ENCODE data around the gene MAN1A2.
A peak's percentile ranks its signal among the peaks of the same experiment; 100 is the strongest.
"Not testable (repeated sequence)": the region's sequence is repeated elsewhere in the genome, so short reads cannot be mapped to it uniquely, and the experiment has no call there.

MAN1A2 gene

DNA sequence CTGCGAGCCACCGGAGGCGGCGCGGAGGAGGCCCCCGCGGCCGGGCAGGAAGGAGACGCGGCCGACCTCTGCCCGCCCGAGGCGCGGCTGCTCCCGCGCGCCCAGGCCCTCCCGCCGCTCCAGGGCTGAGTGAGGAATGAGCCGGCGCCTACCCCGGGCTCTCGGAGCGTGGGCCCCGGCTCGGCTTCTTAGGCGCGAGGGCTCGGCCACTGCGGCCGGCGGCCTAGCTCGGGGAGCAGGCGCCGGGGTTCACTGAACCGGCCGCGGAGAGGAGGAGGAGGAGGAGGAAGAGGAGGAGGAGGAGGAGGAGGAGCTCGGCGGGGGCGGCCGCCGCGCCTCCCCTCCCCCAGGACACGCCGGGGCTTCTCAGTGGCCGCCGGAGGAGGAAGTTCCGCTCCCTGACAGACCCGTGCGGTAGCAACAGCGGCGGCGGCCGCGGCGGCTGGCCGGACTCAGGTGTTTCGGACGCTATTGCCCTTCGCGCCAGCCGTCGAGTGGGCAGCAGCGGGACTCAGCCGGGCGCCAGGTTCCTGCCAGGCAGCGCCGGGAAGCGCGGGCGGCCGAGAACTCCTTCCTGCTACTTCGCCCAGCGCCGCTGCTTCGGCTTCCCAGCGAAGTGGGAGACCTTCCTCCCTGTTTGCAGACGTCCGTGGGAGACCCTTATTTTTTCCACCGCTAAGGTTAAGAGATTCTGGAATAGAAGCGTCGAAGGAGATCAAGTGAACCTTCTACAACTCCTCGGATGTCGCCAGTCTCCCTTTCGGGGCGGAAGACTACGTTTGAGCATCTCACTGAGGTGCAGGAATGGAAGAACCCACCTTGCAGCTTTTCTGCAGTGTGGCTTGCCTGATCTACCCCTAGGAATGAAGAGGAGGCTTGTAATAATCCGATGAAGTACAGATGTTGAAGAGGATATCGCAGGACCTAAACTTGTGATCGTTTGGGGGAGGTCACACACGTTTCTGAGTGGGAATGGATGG, at the start of gene MAN1A2:
TSS of gene MAN1A2 (plus strand) at position 404 of the 980 bp plus-strand sequence. CDS start 735 bp downstream, outside the sequence.
- peak; percentile 54 for DNase-seq

DNA sequence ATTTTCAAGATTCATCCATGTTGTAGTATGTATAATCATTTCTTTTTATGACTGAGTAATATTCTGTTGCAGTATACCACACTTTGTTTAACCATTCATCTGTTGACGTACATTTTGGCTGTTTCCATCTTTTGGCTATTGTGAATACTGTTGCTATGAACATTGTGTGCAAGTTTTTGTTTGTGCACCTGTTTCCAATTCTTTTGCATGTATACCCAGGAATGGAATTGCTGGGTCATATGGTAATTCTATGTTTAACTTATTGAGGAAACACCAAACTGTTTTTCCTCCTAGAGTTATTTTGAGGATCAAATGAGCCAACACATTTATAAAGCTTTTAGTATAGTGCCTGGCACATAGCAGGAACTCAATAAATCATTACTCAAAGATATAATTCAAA, 49.2 kb upstream of the MAN1A2 start:
- DNase-seq: no peak

DNA sequence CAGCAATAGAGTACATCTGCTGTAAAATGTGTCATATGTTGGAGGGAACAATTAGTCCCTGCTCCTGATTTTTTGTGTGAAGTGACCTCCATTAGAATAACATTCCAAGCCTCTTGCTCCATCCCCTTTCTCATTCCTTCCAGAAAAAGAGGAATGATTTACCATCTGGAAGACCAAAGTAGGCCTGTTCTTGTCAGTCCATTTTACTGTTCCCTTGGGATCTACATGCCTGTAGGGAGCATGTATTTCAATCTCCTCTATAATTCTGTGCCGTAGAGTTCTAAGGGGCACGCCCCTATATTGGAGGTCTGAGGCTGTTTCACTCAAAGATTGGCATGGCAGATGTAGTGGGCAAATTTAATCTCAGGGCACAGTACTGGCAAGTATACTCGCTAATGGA, 48.8 kb upstream of the MAN1A2 start:
- DNase-seq: no peak

DNA sequence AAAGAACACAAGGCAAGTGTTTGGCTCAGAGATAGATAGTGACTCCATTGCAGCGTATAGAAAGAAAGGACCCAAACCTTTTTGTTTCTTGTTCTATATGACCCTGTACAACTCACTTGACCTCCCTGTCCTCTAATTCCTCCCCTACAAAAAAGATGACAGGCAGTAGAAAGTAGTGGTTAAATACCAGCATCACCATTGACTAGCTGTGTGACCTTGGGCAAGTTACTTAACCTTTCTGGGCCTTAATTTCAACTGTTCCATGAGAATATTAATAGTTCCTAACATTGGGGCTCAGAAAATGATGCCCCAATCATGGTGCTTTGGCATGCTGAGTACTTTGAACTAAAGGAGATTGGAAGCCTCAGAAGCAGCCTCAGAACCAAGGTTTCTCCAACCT, 46.7 kb upstream of the MAN1A2 start:
- no peak for DNase-seq

DNA sequence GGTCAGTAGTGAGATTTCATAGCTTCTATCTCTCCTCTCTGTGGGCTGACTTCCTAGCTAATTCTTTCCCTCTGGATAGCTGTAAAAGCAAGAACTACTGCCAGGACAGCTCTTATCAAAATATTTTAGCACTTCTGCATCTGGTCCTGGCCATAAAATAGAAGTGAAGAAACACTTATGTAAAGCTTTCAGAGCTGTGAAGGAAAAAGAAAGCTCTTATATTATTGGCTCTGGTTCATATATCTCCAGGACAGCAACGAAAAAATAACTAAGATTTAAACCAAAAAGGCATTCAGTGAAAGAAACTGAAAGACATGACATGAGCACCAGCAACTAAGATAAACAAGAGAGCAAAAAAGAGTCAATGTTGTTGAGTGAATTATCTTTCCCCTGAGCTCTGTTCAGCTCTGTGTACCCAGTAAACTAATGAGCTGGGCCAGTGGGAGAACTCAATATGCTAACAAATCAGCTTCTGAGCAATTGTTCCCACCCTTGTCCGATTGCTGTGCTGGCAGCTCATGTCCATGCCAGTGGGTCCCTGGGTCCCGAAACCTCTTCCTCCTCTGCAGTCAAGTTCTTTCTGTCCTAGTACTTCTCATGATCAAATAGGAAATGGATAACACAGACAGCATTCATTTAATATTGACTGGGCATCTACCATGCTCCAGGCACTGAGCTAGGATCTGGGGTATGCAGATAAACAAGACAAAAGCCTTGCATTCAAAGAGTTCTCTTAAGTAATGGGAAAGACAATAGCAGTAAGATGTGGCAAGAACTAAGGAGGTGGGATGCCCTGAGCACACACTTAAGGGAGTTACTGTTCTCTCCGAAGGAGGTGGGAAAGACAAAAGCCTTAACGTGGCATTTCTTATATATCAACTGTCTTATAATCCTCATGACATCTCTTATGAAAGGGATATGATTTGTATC, 45.3 kb upstream of the MAN1A2 start:
- no peak for DNase-seq

DNA sequence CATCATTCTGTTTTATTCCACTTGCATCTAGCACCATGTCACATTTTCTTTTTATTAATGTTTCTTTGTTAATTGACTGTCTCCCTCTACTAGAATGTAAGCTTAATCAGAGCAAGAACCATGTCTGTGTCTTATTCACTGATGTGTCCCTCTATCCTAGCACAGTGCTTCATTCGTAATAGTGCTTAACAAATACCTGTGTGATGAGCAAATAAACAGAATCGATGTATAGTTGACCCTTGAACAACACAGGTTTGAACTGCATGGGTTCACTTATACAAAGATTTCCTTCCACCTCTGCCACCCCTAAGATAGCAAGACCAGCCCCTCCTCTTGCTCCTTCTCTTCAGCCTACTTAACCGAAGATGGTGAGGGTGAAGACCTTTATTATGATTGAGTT, 42.9 kb upstream of the MAN1A2 start:
- no peak for DNase-seq

DNA sequence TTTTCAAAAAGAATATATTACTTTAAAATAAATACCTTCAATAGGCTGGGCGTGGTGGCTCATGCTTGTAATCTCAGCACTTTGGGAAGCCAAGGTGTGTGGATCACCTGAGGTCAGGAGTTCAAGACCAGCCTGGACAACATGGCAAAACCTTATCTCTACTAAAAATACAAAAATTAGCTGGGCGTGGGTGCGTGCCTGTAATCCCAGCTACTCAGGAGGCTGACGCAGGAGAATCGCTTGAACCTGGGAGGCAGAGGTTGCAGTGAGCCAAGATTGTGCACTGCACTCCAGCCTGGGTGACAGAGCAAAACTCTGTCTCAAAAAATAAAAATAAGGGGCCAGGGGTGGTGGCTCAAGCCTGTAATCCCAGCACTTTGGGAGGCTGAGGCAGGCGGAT, 41.2 kb upstream of the MAN1A2 start:
- DNase-seq: not testable (repeated sequence)

DNA sequence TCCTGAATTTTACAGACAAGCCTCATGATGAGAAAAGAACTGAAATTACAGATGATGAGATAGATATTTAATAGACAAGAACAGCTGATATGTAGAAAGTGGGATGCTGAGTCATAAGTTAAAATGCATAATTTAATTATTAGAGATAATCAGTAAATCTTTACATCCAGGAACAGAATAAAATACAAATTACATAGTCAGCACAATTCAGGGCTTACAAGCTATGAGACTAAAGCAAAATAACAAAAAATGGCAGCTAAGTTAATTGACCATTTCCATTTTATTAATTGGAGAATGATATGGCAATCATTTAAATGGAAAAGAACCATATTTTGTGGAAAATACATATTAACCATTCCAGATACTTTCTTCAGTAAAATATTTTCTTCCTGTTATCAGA, 40.2 kb upstream of the MAN1A2 start:
- no peak for DNase-seq

DNA sequence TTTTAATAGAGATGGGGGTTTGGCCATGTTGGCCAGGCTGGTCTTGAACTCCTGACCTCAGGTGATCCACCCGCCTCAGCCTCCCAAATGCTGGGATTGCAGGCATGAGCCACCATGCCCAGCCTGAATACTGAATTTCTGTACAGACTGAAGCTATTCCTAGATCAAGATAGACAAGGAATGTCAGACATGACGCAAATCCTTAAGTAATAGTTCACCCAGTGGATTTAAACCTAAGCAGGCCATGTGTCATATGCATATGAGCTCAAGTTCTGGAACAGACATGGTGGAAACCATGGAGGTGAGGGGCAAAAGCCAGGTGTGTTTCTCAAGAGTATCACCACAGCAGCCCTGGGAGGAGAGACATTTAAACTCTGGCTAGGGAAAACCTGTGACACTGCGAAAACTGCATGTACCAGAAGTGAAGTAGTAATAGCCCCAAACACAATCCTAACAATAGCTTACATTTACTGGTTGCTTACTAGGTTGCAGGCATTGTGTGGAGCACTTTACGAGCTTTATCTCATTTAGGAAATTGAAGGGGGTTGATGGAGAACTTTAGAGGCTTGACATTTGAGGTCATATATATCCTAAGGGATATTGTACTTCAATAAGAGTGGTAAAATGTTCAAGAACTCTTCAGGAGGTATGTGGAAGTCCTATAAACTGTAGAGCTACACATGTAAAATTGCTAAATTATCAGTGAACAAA, 31.7 kb upstream of the MAN1A2 start:
- no peak for DNase-seq

DNA sequence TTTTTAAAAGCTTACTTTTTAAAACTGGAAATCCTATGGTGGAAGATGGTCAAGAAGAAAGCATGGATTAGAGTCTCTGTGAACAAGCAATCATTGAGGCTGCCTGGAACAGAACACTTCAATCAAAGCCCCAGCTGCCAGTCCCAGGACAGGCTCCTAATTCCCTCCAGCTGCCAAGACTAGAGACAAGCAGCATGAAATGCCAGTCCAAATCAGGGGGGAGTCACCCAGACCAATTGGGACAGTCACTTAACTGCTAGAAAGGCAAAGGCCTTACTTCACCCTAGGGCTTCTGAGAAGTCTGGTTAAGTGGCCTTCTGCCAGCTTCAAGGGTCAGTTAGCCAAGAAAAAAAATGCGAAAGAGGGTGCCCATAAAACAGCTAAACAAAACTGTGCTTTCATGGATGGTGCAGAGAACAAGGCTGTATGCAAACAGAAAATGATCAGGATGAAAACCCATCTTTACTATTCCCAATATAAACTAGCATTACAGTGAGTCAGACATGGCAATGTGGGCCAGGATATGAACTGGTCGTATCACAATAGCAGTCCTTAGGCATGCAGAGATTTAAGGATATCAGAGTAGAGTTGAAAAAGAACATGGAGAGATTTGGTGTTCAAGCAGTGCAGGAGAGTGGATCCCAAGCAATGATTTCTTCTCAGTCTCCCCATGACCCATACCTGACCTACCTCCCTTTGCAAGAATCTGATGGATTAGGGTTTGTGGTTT, 31.0 kb upstream of the MAN1A2 start:
- DNase-seq: no peak

DNA sequence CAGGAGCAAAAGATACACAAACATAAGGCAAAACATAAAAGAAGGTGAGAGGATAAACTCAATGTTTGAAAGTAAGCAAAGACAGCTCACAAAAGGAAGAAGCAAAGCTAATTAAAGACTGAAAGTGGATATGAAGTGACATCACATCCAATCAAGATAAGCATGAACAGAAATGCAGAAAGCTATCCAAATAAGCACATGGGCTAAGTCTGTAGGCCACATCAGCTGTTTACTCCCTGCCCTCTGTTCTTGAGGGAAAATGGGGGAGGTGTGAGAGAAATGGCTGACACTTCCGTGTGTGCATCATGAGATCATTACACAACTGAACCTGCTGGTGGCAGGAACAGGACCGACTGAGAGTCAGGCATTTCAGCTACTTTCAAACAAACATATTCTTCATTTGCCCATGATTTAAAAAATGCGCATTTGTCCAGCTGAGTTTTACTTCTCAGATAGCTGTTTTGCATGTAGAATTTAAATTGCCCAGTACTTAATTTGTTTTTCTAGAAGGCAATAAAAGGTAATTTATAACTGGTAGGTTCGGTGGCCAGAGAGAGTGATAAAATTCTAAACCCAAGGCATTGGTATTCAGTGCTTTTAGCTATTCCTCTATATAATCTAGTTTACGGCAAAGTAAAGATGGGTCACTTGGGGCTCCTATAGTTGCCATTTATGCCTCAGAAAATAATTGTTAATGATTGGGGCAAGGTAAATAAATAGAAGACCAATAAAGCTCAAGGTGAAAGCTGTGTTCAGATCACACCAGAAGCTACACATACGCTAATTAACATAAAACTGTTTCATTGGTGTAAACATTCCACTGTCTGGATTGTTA, 27.2 kb upstream of the MAN1A2 start:
- DNase-seq: peak; percentile 13

DNA sequence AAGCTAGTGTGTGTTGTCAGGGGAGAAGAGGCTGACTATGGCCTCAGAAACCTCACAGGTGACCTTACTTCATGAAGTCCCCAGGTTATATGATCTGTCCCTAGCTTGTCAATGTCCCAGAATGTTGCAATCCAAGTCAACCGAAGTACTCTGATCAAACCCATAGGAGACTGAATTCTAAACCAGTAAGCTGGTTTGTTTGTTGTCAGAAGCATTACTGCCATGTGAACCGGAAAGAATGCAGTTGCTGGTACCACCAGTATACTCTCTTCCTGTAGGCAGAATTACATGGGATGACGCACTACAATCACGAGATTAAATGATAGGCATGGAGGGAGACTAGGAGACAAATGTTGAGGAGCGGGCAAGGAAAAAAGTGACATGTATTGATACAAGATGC, 26.1 kb upstream of the MAN1A2 start:
- DNase-seq: no peak

DNA sequence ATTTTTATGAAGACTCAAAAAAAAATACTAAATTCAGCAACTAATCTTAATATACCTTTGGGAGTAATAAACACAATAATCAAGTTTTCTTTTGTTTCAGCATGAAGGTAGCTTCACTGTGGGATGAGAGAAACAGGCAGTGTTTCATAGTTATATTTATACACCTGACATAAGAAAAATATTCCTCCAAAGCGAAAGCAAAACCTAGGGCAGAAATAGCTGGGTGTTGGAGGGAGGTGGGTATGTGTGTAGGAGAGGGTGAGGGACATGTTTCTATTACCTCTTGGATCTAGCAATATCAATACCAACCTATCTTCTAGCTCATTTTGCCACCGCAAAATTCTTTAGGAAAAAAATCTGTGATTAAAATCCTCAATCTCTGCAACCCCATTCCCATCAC, 24.9 kb upstream of the MAN1A2 start:
- no peak for DNase-seq

DNA sequence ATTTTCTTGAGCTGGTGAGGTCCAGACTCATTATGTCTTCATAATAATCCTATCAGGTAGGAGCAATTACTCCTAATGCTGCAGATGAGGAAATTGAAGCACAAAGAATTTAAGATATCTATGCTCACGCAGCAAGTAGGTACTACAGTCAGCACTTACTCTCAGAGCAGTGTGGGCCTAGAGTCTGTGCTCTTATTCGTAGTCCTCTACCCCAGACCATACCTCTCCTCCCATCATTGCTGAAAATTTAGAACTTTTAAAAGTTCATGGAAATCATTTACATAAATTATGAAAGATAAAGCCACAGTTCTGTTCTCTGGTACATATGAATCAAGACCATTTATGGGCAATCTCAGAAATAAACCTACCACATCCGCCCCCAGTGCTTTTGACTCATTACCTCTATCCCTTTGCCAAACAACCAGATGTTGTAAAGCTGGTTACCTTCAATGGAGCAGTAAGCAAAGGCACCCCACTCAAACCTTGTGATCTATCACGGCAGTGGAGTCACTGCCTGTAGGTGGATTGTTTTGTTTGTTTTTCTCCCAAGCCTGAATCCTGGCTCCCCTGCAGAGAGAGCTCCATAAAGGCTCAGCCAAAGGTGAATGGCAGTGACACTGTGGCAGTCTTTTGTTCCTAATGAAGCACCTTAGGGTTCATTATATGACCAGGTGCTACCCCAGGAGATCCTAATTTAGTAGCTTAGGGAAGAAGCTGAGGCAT, 20.9 kb upstream of the MAN1A2 start:
- DNase-seq: no peak

DNA sequence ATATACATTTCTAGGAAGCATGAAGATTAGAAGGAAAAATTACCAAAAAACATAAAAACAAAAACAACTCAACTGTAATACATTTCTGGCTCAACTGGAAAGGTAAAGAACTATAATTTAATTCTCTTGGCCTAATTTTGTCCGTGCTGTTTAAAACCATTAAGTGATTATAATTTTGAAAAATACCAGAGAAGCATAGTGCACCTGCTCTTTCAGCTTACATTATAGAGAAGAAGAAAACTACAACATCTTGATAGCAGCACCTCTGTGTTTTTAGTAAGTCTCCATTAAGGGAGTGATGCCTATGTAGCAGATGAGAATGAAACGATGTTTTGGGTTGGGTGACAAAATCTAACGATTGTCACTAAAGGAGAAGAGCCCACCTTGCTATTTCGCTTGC, 19.3 kb upstream of the MAN1A2 start:
- DNase-seq: no peak

DNA sequence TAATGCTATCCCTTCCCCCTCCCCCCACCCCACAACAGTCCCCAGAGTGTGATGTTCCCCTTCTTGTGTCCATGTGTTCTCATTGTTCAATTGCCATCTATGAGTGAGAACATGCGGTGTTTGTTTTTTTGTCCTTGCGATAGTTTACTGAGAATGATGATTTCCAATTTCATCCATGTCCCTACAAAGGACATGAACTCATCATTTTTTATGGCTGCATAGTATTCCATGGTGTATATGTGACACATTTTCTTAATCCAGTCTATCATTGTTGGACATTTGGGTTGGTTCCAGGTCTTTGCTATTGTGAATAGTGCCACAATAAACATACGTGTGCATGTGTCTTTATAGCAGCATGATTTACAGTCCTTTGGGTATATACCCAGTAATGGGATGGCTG, 14.6 kb upstream of the MAN1A2 start:
- DNase-seq: not testable (repeated sequence)

DNA sequence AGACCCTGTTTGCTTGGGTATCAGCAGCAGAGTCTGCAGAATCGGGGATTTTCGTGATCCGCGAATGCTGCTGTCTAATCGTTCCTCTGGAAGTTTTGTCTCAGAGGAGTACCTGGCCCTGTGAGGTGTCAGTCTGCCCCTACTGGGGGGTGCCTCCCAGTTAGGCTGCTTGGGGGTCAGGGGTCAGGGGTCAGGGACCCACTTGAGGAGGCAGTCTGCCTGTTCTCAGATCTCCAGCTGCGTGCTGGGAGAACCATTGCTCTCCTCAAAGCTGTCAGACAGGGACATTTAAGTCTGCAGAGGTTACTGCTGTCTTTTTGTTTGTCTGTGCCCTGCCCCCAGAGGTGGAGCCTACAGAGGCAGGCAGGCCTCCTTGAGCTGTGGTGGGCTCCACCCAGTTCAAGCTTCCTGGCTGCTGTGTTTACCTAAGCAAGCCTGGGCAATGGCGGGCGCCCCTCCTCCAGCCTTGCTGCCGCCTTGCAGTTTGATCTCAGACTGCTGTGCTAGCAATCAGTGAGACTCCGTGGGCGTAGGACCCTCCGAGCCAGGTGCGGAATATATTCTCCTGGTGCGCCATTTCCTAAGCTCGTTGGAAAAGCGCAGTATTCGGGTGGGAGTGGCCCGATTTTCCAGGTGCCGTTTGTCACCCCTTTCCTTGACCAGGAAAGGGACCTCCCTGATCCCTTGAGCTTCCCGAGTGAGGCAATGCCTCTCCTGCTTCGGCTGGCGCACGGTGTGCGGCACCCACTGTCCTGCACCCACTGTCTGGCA, 9.2 kb upstream of the MAN1A2 start:
- not testable (repeated sequence) for DNase-seq

DNA sequence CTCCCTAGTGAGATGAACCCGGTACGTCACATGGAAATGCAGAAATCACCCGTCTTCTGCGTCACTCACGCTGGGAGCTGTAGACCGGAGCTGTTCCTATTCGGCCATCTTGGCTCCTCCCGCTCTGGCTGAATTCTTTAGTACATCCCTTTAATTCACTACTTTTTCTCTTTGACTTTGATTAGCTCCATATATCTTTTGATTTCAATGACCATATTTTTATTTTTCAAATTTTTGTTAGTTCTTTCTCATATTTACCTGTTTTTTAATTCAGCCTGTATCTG, 8.7 kb upstream of the MAN1A2 start:
- not testable (repeated sequence) for DNase-seq

DNA sequence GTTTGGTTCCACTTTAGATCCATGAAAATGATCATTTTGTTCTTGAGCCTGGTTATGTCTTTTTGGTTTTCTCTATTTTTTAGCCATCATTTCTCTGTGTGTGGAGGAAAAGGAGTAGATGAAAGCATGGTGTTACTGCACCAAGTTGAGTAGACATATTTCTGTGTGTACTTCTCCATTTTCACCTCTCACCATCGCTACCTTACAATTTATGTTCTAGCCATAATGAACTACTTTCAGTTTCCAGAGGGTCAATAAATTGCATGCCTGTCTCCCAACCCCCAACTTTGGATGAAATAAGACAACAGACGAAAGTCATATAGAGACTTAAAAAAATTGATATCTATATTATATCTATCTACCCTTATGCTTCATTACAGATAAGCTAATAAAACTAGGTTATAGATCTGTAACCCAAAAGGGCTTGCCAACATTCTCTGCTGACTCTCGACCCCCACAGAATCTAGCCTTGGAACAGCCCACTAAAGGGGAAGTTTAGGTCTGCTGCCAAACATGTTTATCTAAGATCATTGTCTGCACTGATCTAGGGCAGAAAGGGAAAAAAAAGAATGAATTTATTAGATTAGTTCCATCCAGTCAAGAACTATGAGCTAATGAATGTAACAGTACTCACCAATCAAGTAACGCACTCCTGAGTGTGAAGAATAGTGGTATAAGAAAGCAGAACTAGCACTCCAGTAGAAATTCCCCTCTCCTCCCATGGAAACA, 7.5 kb upstream of the MAN1A2 start:
- no peak for DNase-seq

Measured in NCI-H510A (cell line).